Suprapubic skin (tissue), 4 donors: ENCODE data around the gene CDKN1A. TPM values are rescaled to one million over a fixed set of nuclear protein-coding genes. Genes with fewer than 3 reads are reported as not detected.

Experiments used
- DNase-seq, 2 donors: peaks; one replicate each; pipeline ENCODE4 v3.0.0-alpha.2; 2019; ENCODE audit warnings: low spot score in 2 of 2
- H3K27ac ChIP-seq: fragments of 200-600 bp; sonication (generic); one replicate; pipeline ENCODE4 v1.5.1; 2019
- H3K27me3 ChIP-seq: fragments of 200-600 bp; sonication (generic); one replicate; pipeline ENCODE4 v1.5.1; 2019
- H3K36me3 ChIP-seq: fragments of 200-600 bp; sonication (generic); one replicate; pipeline ENCODE4 v1.5.1; 2019
- H3K4me1 ChIP-seq: fragments of 200-600 bp; sonication (generic); one replicate; pipeline ENCODE4 v1.5.1; 2019
- H3K4me3 ChIP-seq: fragments of 200-600 bp; sonication (generic); one replicate; pipeline ENCODE4 v1.5.1; 2019; ENCODE audit warnings: mild to moderate bottlenecking
- H3K9me3 ChIP-seq: fragments of 200-600 bp; sonication (generic); one replicate; pipeline ENCODE4 v1.5.1; 2019
- EP300 ChIP-seq: sonication (generic); formaldehyde crosslinking; IDR thresholded peaks from one replicate; pipeline ENCODE4 v1.6.1; 2017; ENCODE audit warnings: antibody characterized with exemption
- POLR2A ChIP-seq, 2 donors: fragments of 450-650 bp; IDR thresholded peaks; one replicate each; pipeline ENCODE4 v1.6.1; 2017; ENCODE audit warnings: antibody characterized with exemption in 2 of 2, mild to moderate bottlenecking in 2 of 2, moderate library complexity in 2 of 2
- POLR2AphosphoS5 ChIP-seq, 3 donors: sonication (generic); formaldehyde crosslinking; IDR thresholded peaks; one replicate each; pipeline ENCODE4 v1.6.1; 2017; ENCODE audit warnings: antibody characterized with exemption in 3 of 3
- WGBS: methylation state at CpG from one replicate; pipeline ENCODE4 v1.1.5; 2018; 5-methylcytosine and 5-hydroxymethylcytosine counted together
- total RNA-seq, 4 donors: library from RNA; depleted of rRNA; stranded (reverse); fragments of >200 nt; gene quantifications; one replicate each; pipeline ENCODE4 v1.1.0, GENCODE V29; 2016
- TF ChIP-seq, protein P1 (sequence below), 2 donors: fragments of 200-600 bp in 1 of 2; fragments of 450-650 bp in 1 of 2; sonication (generic) in 1 of 2; IDR thresholded peaks; one replicate each; pipeline ENCODE4 v1.5.1; 2016 to 2019; ENCODE audit warnings: antibody characterized with exemption in 2 of 2, mild to moderate bottlenecking in 1 of 2, moderate library complexity in 1 of 2

The CDKN1A gene
- total RNA-seq, 4 donors from 2014 or later, result 138 to 315 (median 207) TPM

DNA sequence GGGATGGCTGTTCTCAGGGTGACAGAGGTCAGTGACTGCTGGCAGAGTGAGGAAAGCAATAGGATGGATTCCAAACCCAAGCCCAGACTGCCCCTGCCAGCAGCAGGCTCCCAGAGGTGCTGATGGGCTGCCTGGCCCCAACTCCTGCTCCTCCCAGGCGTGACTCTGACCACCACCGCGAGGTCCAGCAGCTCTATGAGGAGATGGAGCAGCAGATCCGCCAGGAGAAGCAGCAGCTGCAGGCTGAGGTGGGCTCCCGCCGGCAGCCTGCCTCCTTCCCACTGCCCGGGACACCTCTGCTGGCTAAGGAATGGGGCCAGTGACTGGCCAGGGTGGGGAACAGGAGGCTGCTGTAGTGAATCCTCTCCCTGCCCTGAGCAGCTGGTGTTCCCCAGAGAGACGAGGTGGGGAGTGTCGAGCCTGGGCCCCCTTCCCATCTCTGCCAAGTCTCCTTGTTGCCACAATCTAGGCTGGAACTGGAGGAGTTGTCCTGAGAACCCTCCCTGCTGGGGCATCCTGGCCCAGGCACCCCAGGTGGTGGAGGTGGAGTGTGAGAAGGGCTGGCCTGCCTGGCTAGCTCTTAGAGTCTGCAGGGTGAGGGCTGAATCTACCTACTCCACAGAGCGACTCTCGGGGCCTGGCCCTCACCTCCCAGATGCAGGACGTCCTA is 39.5 kb downstream of the CDKN1A start:
- H3K4me1 ChIP-seq, result peaks cover 22% of the 10 kb centered on the region
- DNase-seq, result peak; percentile 59 to 69

DNA sequence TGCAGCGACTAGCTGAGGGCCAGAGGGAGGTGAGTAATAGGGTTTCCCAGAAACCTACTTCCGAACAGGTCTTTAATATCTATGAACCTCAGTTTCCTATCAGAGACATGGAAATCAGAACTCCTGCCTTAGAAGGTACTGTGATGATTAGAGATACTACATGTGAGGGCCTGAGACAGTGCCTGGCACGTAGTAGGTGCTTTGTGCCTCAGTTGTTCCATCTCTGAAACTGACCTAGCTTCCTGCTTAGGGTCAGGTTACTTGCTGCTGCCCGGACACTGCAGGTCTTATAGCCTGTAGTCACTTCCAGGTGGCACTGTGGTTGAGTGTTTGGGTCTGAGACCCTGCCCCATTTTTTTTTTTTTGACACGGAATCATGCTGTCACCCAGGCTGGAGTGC is 40.0 kb downstream of the CDKN1A start:
- TF ChIP-seq POLR2AphosphoS5 (IDR thresholded peaks at IDR 0.05) (no peak), POLR2A (IDR thresholded peaks at IDR 0.05) (no peak), EP300 (no peak)
- TF ChIP-seq, protein P1, sequence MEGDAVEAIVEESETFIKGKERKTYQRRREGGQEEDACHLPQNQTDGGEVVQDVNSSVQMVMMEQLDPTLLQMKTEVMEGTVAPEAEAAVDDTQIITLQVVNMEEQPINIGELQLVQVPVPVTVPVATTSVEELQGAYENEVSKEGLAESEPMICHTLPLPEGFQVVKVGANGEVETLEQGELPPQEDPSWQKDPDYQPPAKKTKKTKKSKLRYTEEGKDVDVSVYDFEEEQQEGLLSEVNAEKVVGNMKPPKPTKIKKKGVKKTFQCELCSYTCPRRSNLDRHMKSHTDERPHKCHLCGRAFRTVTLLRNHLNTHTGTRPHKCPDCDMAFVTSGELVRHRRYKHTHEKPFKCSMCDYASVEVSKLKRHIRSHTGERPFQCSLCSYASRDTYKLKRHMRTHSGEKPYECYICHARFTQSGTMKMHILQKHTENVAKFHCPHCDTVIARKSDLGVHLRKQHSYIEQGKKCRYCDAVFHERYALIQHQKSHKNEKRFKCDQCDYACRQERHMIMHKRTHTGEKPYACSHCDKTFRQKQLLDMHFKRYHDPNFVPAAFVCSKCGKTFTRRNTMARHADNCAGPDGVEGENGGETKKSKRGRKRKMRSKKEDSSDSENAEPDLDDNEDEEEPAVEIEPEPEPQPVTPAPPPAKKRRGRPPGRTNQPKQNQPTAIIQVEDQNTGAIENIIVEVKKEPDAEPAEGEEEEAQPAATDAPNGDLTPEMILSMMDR (IDR thresholded peaks at IDR 0.05), result no peak
- no peak for DNase-seq
- Histone ChIP-seq H3K4me1 (peaks cover 22% of the 10 kb centered on the region), H3K9me3 (no peaks in the 10 kb centered on the region), H3K36me3 (no peaks in the 10 kb centered on the region), H3K27ac (no peak overlapping the region), H3K4me3 (no peak overlapping the region), H3K27me3 (no peaks in the 10 kb centered on the region)
- 64% methylated on average over 4 of the region's 5 CpGs for whole genome bisulfite sequencing

More for the DNA sequence above, 39.5 kb downstream of the CDKN1A start:
- TF ChIP-seq POLR2AphosphoS5 (IDR thresholded peaks at IDR 0.05) (no peak), EP300 (no peak), POLR2A (IDR thresholded peaks at IDR 0.05) (no peak)
- TF ChIP-seq, protein P1 (IDR thresholded peaks at IDR 0.05), result no peak
- WGBS, result 79% methylated on average over 3 of the region's 12 CpGs
- Histone ChIP-seq H3K27ac (no peak overlapping the region), H3K27me3 (no peaks in the 10 kb centered on the region), H3K9me3 (no peaks in the 10 kb centered on the region), H3K4me3 (no peak overlapping the region), H3K36me3 (no peaks in the 10 kb centered on the region)

- no peaks in the 10 kb centered on the region for H3K27me3 ChIP-seq
- WGBS, result 92% methylated on average over 7 of the region's 7 CpGs
- H3K27ac ChIP-seq, result no peak overlapping the region
- H3K36me3 ChIP-seq, result no peaks in the 10 kb centered on the region
- TF ChIP-seq EP300 (no peak), POLR2A (IDR thresholded peaks at IDR 0.05) (no peak), POLR2AphosphoS5 (IDR thresholded peaks at IDR 0.05) (no peak)
- TF ChIP-seq, protein P1 (IDR thresholded peaks at IDR 0.05), result no peak
- DNase-seq, result peak in 1 of 2 donors; percentile 50
- H3K4me3 ChIP-seq, result no peak overlapping the region
- peaks cover 22% of the 10 kb centered on the region for H3K4me1 ChIP-seq
- H3K9me3 ChIP-seq, result no peaks in the 10 kb centered on the region
Observed at GRCh38 chr6:36719126-36719525, 40.6 kb downstream of the CDKN1A start.

- no peaks in the 10 kb centered on the region for H3K27me3 ChIP-seq
- H3K36me3 ChIP-seq, result no peaks in the 10 kb centered on the region
- DNase-seq, result peak in 1 of 2 donors; percentile 48
- H3K9me3 ChIP-seq, result no peaks in the 10 kb centered on the region
- no peak overlapping the region for H3K4me3 ChIP-seq
- WGBS, result 92% methylated on average over 11 of the region's 11 CpGs
- no peak for TF ChIP-seq POLR2A (IDR thresholded peaks at IDR 0.05)
- TF ChIP-seq POLR2AphosphoS5 (IDR thresholded peaks at IDR 0.05), result no peak
- TF ChIP-seq, protein P1 (IDR thresholded peaks at IDR 0.05), result no peak
- TF ChIP-seq EP300, result no peak
- peaks cover 22% of the 10 kb centered on the region for H3K4me1 ChIP-seq
- no peak overlapping the region for H3K27ac ChIP-seq
Observed at GRCh38 chr6:36720251-36721141, 42.0 kb downstream of the CDKN1A start.
